Measurements from ENCODE around the gene CYB561. TPM values are rescaled to one million over a fixed set of nuclear protein-coding genes. Genes with fewer than 3 reads are reported as not detected.
"Not testable (repeated sequence)": the region's sequence is repeated elsewhere in the genome, so short reads cannot be mapped to it uniquely, and the experiment has no call there.

The CYB561 gene
- total RNA-seq, 1 experiment from 2014 or later, result 57.2 TPM

DNA sequence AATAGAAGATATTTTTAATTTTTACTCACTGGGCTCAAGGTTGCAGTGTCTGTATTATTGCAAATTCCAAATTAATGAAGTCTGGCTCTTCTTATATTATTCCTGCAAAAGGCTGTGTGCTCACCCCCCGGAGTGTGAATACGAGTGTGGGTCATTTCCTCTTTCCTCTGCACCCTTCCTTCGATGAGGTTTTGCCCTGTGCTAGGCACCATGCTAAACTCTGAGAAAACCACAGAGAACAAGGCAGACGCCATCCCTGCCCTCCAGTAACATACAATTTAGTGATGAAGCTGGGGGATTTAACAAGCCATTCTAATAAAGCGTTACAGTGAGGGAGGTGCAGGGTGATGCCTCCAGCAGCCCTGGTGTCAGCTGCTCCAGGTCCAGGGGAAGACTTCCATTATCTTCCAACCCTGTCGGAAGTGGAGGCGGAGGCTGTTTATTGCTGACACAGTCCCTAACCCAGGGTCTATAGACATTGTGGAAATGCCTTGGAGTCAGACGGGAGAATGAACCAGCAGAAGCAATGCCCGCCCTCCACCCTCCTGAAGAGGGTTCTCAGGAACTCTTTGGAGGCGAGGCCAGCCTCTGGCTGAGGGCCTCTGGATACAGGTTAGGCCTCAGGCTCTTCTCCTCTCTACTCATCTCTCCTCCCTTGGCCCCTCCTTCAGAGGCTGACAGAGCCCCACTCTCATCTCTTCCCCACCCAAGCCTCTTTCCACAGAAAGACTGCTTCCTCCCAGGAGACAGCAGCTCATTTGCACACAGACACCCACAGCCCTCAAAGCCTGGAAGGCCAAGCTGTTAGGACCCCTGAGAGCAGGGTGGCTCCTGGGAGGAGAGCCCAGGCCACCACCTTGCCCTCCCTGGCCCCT is 28.7 kb upstream of the CYB561 start:
- intact Hi-C loops (cut with micrococcal nuclease), result no loop called here
- no peak for DNase-seq (ENCODE audit: unreplicated experiment)
- H3K27me3 Mint-ChIP-seq (ENCODE audit: insufficient read depth, unreplicated experiment), result no peaks in the 10 kb centered on the region
- no peak overlapping the region for H3K4me3 Mint-ChIP-seq (ENCODE audit: unreplicated experiment)
- no TSS peak for BruUV-seq (replicated peaks)
- ChIA-PET POLR2A (no interaction called here), CTCF (interaction anchor here (0.6 to 0.8 kb wide), 3 partner anchors 40 to 801 kb away, joined by 3 to 6 read pairs (median 4); no protein-coding TSS in a partner anchor)
- H3K9me3 Mint-ChIP-seq (ENCODE audit: unreplicated experiment), result no peaks in the 10 kb centered on the region
- H3K36me3 Mint-ChIP-seq (ENCODE audit: insufficient read depth, unreplicated experiment), result no peaks in the 10 kb centered on the region
- TF ChIP-seq, protein P1, sequence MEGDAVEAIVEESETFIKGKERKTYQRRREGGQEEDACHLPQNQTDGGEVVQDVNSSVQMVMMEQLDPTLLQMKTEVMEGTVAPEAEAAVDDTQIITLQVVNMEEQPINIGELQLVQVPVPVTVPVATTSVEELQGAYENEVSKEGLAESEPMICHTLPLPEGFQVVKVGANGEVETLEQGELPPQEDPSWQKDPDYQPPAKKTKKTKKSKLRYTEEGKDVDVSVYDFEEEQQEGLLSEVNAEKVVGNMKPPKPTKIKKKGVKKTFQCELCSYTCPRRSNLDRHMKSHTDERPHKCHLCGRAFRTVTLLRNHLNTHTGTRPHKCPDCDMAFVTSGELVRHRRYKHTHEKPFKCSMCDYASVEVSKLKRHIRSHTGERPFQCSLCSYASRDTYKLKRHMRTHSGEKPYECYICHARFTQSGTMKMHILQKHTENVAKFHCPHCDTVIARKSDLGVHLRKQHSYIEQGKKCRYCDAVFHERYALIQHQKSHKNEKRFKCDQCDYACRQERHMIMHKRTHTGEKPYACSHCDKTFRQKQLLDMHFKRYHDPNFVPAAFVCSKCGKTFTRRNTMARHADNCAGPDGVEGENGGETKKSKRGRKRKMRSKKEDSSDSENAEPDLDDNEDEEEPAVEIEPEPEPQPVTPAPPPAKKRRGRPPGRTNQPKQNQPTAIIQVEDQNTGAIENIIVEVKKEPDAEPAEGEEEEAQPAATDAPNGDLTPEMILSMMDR (IDR thresholded peaks at IDR 0.05; ENCODE audit: unreplicated experiment), result no peak
- no peaks in the 10 kb centered on the region for H3K4me1 Mint-ChIP-seq (ENCODE audit: insufficient read depth, unreplicated experiment)
- H3K27ac Mint-ChIP-seq (ENCODE audit: low read depth, unreplicated experiment), result no peak overlapping the region

DNA sequence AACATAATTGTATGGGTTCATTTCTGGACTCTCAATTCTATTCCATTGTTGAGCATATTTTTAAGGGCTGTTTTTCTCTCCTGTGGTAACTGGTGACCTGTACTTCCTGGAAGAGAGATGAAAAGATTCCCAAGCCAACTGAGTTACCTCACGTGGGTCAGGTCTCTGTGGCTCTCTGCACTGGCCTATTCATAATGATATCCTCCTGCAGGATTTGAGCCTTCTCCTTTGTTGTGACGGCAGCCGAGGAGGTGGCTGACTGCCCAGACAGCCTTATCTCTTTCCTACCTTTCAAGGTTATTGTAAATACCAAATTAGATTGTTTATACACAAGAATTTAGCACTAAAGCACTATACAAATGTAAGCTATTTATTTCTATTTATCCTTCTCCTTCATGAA is 28.1 kb upstream of the CYB561 start:
- Mint-ChIP-seq H3K36me3 (ENCODE audit: insufficient read depth, unreplicated experiment) (no peaks in the 10 kb centered on the region), H3K27me3 (ENCODE audit: insufficient read depth, unreplicated experiment) (no peaks in the 10 kb centered on the region)

DNA sequence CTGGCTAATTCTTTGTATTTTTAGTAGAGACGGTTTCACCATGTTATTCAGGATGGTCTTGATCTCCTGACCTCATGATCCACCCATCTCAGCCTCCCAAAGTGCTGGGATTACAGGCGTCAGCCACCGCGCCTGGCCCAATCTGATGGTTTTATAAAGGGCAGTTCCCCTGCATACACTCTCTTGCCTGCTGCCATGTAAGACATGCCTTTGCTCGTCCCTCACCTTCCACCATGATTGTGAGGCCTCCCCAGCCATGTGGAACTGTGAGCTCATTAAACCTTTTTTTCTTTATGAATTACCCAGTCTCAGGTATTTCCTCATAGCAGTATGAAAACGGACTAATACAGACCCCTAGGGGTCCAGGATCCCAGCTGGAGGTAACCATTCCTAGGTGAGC is 22.0 kb upstream of the CYB561 start:
- H3K36me3 Mint-ChIP-seq (ENCODE audit: insufficient read depth, unreplicated experiment); POLR2A ChIA-PET; H3K4me1 Mint-ChIP-seq (ENCODE audit: insufficient read depth, unreplicated experiment); intact Hi-C loops (cut with micrococcal nuclease); H3K27ac Mint-ChIP-seq (ENCODE audit: low read depth, unreplicated experiment); H3K27me3 Mint-ChIP-seq (ENCODE audit: insufficient read depth, unreplicated experiment); H3K9me3 Mint-ChIP-seq (ENCODE audit: unreplicated experiment); BruUV-seq (replicated peaks); DNase-seq (ENCODE audit: unreplicated experiment); H3K4me3 Mint-ChIP-seq (ENCODE audit: unreplicated experiment): not testable (repeated sequence)
- CTCF ChIA-PET, result interaction anchor here (1.0 to 2.4 kb wide), 3 partner anchors 9 to 23 kb away, joined by 3 to 19 read pairs (median 4); no protein-coding TSS in a partner anchor

More for the DNA sequence above, 28.1 kb upstream of the CYB561 start:
- no peak for DNase-seq (ENCODE audit: unreplicated experiment)
- H3K27ac Mint-ChIP-seq (ENCODE audit: low read depth, unreplicated experiment), result no peak overlapping the region
- no TSS peak for BruUV-seq (replicated peaks)
- CTCF ChIA-PET, result interaction anchor here (0.6 kb wide), 1 partner anchor 260 kb away, joined by 3 read pairs; no protein-coding TSS in a partner anchor
- TF ChIP-seq, protein P1 (IDR thresholded peaks at IDR 0.05; ENCODE audit: unreplicated experiment), result no peak
- no peaks in the 10 kb centered on the region for H3K4me1 Mint-ChIP-seq (ENCODE audit: insufficient read depth, unreplicated experiment)
- H3K4me3 Mint-ChIP-seq (ENCODE audit: unreplicated experiment), result no peak overlapping the region
- POLR2A ChIA-PET, result no interaction called here
- intact Hi-C loops (cut with micrococcal nuclease), result no loop called here
- H3K9me3 Mint-ChIP-seq (ENCODE audit: unreplicated experiment), result no peaks in the 10 kb centered on the region

DNA sequence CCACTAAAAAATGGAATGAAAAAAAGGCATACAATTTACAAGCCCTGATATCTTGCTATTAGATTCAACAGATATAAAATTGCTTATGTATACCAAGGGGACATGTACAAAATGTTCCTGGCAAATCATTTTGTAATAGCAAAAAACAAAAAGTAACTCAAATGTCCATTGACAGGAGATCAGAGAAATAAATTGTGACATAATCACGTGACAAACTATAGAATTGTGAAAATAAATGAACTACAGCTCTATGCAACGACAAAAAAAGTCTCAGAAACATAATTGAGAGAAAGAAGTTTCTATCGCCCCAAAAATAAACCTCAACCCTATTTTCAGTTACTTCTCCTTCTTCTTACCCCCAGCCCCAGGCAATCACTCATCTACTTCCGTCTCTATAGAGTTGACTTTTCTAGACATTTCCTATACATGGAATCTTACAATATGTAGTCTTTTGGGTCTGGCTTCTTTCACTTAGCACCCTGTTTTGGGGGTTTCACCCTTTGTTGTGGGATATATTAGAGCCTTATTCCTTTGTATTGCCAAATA is 18.7 kb upstream of the CYB561 start:
- no peak for DNase-seq (ENCODE audit: unreplicated experiment)
- peaks cover 25% of the 10 kb centered on the region for H3K4me1 Mint-ChIP-seq (ENCODE audit: insufficient read depth, unreplicated experiment)
- no peak overlapping the region for H3K4me3 Mint-ChIP-seq (ENCODE audit: unreplicated experiment)
- no peak overlapping the region for H3K27ac Mint-ChIP-seq (ENCODE audit: low read depth, unreplicated experiment)
- TF ChIP-seq, protein P1 (IDR thresholded peaks at IDR 0.05; ENCODE audit: unreplicated experiment), result no peak
- no peaks in the 10 kb centered on the region for H3K27me3 Mint-ChIP-seq (ENCODE audit: insufficient read depth, unreplicated experiment)
- ChIA-PET CTCF (interaction anchor here (0.6 to 2.4 kb wide), 3 partner anchors 14 to 495 kb away, joined by 3 to 9 read pairs (median 3); no protein-coding TSS in a partner anchor), POLR2A (no interaction called here)
- no peaks in the 10 kb centered on the region for H3K36me3 Mint-ChIP-seq (ENCODE audit: insufficient read depth, unreplicated experiment)
- intact Hi-C loops (cut with micrococcal nuclease), result no loop called here
- H3K9me3 Mint-ChIP-seq (ENCODE audit: unreplicated experiment), result no peaks in the 10 kb centered on the region
- no TSS peak for BruUV-seq (replicated peaks)

All from MCF 10A (cell line).